HG02610 (cell line): ENCODE measurements around the gene AQR.

Experiments used
- ATAC-seq: cut with Tn5 transposase; IDR thresholded peaks from one replicate; pipeline ENCODE4 v1.9.1; 2021; ENCODE audit warnings: mild to moderate bottlenecking, moderate library complexity; ENCODE audit not compliant: unreplicated experiment

Gene AQR

DNA sequence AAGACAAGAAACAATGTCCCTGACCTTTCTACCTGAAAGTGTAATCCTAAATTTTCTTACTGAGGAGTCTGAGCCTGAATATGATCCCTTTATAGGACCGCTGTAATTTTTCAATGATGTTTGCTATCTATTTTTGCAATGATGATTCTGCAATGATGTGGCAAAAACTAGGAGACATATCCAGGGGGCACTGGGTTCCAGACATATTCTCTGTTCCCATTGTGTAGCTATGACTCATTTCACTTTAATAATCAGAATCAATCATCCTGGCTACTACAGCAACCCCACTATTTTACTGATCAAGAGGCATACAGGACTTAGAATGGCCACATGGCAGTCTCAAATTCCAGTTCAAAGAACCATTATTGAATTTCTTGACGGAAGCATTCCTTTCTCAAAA is 85.9 kb downstream of the AQR start:
- no peak for ATAC-seq

DNA sequence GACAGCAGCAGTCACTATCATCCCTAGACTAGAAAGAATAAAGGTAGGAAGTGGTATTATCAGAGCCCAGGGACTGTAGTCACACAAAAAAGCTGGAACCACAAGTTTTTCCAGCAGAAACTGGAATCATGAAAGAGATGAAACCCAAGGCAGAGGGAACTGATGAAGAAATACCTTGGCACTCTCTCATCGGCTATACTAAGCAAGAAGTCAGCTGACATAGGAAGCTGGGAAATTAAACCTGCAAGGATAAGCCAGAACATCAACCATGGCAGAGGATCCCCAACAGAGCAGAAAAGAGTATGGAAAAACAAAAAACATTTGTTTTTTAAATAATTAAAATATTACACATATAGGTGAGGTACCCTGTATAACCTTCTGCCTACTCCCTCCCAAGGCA is 86.5 kb downstream of the AQR start:
- ATAC-seq, result no peak

DNA sequence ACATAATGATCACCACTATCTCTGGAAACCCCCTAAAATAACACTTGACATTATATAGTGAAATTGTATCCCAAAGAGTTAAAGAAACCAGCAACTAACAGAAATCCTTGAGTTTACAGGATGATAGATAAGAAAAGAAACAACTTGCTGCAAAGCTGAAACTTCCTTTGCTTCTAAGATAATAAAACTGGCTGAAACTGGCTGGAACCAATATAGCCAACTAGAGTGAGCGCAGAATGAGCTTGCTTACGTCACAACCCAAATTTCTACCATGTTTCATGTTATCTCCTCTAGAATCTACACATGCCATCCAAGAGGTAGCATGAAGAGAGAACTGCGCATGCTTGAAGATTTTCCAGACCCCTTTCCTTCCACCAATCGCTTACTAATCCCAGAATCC is 90.4 kb downstream of the AQR start:
- no peak for ATAC-seq

DNA sequence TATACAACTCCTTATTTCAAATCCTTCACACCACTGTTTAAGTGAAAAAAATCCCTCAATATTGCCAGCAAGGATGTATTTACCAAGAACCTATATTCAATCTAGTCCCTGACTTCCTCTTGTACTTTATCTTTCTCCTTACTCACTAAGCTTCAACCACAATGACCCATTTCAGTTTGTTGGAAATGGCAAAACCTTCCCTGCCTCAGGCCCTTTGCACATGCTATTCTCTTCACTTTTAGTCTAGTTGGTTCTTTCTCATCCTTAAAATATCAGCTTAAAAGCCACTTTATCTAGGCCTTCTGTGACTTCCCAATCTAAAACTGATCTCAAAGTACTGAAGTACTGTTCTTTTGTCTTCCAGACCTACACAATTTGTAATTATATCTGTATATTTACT is 92.9 kb downstream of the AQR start:
- ATAC-seq, result no peak

DNA sequence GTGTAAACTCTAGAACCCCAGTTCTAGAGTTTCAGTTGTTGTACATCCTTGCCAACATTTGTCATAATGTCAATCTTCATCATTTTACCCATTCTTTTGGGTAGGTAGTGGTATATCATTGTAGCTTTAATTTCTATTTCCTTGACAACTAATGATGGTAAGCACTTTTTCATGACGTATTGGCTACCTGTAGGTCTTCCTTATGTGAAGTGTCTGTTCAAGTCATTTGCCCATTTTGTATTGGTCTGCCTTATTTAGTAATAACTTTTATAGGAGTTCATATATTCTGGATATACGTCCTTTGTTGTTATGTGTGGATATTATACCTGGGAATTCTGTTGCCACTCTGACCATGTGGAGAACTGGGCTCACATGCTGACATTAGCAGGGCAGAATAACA is 100.4 kb downstream of the AQR start:
- ATAC-seq, result no peak

DNA sequence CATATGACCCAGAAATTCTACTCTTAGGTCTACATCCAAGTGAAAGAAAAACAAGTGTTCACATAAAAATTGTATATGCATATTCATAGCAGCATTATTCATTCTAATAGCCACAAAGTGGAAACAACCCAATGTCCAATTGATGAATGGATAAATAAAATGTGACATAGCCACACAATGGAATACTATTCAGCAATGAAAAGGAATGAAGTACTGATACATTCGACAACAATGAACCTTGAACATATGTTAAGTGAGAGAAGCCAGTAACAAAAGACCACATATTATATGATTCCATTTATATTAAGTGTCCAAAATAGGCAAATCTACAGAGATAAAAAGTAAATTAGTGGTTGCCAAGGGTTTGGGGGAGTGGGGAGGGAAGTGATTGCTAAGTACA is 104.0 kb downstream of the AQR start:
- ATAC-seq, result no peak

DNA sequence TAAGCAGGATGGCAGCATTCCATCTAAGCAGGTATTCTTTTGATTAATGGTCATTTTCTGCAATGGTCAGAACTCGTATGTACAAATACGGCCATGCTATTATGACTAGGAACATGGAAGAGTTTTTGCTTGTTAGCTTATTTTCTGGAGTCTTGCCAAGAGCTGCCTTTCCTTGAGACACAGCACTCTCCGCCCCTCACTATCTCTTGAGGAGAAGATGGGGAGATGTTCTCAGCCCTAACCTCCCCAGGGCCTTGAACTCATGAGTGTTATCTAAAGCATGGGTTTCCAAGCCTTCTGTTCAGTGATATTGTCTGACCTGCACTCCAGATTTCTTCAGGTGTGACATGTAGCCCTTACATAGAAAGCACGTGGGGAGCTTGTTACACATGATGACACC is 108.3 kb downstream of the AQR start:
- ATAC-seq, result no peak

DNA sequence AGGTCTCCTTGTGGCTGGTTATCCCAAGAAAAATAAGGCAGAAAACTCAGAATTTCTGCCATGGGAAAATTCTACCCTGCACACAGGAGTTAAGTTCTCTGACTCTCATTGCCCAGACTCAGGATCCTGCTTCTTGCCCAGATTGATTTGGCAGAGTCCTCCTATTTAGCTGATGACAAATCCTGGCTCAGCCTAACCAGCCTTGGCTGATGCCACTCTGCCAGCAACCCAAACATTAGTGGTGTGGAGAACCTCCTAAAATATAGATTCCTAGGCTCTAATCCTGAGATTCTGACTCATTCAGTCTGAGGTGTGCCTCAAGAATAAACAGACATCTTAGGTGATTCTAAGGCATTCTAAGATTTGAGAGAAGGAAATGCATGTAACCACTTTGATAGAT is 113.6 kb downstream of the AQR start:
- no peak for ATAC-seq

DNA sequence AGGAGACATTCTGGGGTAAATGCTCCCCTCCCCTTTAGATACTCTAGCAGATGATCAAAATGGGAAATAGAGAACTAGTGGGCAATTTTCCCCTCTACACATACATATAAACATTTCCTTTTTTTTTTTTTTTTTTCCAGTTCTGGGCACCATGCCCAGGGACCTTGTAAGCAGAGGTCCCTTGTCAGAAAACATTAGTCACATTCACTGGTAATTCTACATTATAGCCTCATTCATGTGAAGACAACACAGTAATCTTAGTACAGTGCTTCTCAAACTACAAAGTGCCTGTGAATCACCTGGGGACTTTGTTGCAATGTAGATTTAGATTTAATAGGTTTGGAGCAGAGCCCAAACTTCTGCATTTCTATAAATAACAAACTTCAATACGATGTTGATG is 114.1 kb downstream of the AQR start:
- ATAC-seq, result no peak

DNA sequence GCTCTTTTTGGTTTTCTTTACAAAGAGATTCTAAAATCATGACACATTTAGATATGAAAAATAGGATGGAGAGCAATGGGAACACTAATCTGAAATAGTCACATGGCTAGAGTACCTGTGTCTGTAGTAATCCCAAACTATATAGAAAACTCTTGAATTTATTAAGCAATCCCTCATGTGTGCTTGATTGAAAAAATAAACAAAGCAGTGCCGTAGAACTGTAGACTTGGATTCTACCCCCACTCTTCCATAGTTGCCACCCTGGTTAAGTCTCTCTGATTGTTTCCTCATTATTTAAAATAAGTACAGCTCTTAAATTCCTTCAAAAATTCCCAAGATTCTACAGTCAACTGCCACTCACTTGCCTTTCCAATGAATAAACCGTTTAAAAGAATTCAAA is 115.3 kb downstream of the AQR start:
- no peak for ATAC-seq

DNA sequence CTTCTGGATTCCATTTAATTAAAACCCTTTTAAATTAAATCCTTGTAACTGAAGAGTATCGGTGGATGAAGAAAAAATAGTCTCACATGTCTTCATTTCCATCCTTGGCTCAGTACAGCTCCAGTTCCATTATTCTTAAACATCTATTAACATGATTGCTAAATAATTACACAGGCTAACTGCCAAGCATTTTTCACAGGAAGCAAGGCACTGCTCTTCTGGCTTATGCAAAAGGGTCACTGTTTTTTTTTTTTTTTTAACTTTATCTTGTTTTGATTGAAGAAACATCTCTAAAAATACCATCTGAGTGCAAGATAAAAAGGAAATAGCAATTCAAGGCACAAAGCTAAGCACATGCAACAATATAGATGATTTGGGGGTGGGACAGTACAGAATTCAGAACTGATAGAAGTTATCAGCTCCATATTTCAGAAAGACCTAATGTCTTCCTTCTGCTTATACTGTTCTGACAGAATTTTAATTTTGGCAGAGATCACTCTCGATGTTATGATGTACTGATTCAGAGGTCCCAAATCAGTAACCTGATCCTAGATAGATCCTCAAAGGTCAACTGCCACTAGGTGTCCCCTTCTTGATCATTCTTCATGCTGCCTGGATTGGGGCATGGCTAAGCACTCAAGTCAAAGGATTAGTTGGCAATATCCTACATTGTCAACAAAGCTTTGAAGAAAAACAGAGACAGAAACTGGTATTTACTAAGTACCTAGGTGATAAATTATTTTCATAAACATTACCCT is 116.4 kb downstream of the AQR start:
- no peak for ATAC-seq

DNA sequence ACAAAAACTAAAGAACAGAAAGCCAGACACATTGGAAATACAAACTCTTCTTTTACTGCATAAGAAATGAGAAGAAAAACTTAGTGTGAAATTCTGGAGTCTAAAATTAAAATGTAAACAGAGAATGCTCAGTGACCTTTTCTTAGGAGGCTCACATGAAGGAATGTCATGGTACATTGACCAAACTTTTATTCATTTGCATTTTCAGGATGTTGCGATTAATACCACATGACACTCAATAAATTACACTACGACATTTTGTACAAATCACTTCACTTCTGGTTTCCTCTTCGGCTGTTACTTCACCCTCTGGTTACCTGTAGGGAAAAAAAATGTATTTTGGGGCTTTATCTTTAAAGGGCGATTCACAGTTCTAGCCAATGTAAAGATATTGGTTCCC is 117.8 kb downstream of the AQR start:
- no peak for ATAC-seq

DNA sequence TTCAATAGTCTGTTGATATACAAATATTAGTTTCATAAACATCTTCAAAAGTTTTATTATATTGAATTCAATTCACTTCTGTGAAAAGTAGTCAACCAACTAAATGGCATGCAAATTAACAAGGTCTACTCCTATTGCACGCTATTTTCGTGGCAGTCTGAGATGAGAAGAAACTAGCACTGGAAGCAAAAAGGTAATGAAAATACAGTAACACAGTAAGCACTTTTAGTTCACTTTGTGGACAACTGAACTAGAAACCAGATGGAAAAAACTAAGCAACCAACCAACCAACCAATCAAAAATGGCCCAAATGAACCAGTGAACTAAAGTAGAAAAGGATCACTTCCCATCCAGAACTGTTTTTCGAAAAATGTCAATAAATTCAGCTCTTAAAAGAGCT is 118.5 kb downstream of the AQR start:
- no peak for ATAC-seq

DNA sequence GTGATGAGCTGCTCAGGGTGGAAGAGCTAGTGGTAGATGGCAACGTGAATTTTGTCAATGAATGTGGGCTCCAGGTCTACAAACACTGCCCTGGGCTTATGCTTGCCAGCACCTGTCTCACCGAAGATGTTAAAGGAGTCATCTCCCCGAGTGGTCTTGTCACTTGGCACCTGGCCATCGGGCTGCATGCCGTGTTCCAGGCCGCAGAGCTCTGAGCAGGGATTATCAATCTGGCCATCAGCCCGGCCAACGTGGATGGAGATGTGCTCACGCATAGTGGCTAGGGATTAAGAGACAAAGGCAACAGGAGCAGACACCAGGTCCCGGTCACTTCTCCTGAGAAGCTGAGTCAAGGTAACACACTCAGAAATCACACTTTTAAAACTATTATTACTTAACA is 119.4 kb downstream of the AQR start:
- no peak for ATAC-seq

DNA sequence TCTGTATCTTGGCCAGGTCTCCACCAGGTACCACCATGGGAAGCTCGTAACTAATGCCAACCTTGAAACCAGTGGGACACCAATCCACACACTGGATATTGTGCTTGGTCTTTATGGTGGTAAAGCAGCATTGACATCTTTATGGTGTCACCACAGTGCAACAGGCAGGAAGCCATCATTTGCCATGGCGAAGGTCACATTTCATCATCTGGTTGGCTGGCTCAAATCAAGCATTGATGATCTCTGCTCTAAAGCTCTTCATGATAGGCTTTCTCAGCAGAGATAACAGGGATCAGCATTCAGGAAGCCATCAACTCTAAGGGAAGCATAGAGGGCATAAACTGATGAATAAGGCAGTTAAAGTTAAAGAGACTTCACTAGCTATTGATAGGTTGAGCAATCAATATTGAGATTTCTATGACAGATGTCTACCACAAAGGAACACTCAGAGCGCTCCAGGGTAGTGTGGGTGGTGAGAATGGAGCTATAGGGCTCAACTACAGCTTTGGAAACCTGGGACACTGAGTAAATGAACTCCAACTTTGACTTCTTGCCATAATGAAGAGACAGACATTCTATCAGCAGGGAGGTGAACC is 120.1 kb downstream of the AQR start:
- no peak for ATAC-seq

DNA sequence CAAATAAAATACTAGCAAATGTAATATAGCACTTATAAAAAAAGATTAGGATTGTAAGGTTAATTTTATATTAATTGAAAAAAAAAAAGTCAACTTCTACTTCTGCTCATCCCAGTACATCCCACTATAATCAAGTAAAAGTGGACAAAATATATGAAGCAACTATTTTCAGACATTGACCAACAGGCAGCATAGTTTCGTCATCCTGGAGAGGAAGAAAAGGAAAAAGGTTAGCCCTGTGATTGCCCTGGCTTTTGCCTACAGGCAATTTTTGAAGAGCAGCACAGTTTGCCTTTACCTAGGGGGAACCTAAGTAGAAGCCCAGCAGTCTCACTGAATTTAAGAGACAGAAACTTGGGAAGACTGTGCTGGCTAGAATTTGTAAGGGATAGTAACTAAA is 121.9 kb downstream of the AQR start:
- no peak for ATAC-seq

DNA sequence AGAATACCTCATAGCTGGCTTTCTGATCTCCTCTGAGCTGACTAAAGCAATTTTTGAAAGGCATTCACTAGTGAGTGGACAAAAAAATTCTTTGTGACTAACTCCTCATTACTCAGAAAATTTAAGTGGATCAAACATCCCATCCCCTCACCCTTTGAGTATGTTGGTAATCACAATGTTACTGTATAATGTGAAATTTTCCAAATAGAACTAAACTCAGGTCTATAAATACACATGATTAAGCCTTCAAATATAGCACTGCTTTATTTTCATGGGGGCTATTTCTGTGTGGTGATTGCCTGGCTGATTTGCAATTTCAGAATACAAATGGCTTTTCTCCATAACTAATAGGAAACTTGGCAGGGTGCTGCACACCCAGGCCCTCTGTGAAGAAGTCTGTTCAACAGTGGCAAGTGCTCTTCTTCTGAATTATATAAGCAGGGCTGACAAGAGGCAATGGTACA is 128.2 kb downstream of the AQR start:
- no peak for ATAC-seq

DNA sequence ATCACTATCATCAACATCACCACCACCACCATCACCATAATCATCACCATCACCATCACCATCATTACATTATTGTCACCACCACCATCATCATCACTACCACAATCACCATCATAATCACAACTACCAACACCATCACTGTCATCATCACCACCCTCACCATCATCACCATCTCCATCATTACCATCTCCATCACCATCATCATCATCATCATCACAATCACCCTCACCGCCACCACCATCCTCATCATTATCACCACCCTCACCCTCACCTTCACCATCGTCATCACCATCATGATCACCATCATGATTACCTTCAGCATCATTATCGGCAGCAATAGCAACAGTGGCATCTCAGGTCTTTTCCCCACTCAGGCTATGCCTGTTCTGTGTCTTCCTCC is 131.3 kb downstream of the AQR start:
- no peak for ATAC-seq

DNA sequence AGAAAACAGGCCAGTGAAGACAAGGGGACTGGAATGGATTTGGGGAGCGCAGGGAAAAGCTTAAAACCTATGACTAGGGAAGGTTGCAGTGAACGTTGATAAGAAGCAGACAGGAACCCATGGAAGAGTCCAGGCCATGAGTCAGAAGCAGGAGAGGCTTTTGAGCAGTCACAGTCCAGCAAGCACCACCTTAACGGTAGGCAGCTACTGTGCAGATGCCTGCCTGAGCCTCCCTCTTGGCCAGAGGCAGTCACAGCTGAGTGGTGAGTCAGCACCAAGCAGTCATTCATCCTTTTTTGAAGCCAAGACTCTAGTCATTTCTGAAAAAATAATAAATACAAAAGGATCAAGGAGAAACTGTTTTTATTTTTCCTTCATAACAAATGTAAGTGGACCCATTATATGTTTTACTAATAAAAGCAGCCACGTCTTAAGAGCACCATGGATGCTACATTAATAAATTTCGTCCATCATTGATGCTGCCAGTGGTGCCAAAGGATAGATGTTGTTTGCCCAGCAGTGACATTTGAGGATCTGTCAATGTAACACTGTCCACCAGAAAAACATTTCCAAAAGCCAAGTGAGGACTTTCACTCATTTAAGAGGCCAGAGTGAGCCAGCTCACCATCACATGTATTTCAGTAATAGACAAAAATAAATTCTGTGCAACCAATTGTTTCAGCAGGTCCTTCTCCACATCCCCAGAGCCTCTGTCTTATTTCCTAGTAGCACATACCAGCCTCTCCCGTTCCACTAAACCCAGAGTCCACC is 132.1 kb downstream of the AQR start:
- ATAC-seq, result no peak

DNA sequence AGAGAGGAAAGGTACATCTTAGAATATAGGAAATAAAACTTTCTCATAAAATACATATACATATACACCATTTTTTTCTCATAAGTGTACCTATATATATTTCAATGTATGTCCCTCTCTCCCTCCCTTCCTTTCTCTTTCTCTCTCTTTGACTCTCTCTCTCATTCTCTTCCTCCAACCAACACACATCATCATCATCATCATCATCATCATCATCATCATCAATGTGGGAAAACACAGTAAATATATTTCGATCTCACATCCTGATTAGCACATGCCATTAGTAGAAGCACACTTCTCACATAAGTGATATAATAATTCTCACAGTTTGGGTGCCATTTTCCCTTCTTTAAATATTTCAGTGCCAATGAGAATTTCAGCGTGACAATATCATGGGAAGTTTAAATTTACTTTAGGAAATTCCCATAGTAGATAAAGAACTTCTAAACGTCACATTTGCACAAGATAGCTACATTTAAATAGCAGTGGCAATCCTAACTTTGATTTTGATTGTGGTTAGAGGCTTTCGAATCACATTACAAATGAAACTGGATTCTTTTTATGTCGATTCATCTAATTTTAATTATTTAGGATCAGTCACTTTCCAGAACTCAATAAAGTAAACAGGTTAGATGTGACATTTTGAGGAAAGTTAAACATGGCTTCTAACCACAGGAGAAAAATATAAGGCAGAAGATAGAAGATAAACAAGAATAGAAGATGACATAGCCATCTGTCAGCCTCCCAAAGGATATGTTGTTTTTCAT is 141.2 kb downstream of the AQR start:
- ATAC-seq, result no peak

DNA sequence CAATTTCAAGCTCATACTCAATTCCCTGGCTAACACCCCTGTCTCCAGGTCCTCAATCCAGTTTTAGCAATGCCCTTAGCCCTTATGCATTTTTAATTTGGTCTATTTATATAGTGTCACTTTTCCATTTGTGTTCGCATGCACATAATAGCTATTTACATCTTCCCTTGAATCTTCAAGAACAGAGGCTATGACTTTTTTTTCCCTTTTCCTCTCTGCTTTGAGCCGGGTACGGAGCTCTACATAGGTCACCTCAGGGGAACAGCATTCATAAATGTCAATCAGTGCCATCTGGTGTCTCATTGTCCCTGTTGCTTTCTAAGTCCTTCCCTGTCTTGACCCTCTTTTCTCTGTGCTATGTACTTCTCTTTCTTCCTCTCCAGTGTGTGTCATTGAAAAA is 147.7 kb downstream of the AQR start:
- no peak for ATAC-seq
